ENCODE measurements around the gene ALPK3.

GRCh38 chr15:84886211-84886983, 69.2 kb downstream of the ALPK3 start:
- TF ChIP-seq POLR2A (IDR thresholded peaks at IDR 0.05), result no peak
- TF ChIP-seq CTCF (IDR thresholded peaks at IDR 0.05), result no peak
- no peak for TF ChIP-seq POLR2AphosphoS5 (IDR thresholded peaks at IDR 0.05)
